Neuronal stem cell (in vitro differentiated cells): Measurements from ENCODE around the gene LRP1B.
A peak's percentile ranks its signal among the peaks of the same experiment; 100 is the strongest.

ENCODE experiments used
- DNase-seq: peaks from one replicate; pipeline ENCODE4 v3.0.0-alpha.2; 2013; ENCODE audit warnings: low spot score
- H2AFZ ChIP-seq: one replicate; pipeline ENCODE4 v1.6.1; 2013; ENCODE audit warnings: mild to moderate bottlenecking, low read length, inconsistent platforms
- H2AK5ac ChIP-seq: 2 replicates; pipeline ENCODE4 v1.6.1; 2013; ENCODE audit warnings: low read depth, mild to moderate bottlenecking, inconsistent platforms, low read length, moderate library complexity, mixed read lengths
- H2BK120ac ChIP-seq: 2 replicates; pipeline ENCODE4 v1.6.1; 2013; ENCODE audit warnings: low read depth, mild to moderate bottlenecking, inconsistent platforms, low read length, moderate library complexity, mixed read lengths
- H2BK12ac ChIP-seq: one replicate; pipeline ENCODE4 v1.6.1; 2013; ENCODE audit warnings: low read length, inconsistent platforms
- H2BK15ac ChIP-seq: 2 replicates; pipeline ENCODE4 v1.6.1; 2013; ENCODE audit warnings: mild to moderate bottlenecking, low read length, inconsistent platforms, mixed read lengths
- H2BK5ac ChIP-seq: one replicate; pipeline ENCODE4 v1.6.1; 2013; ENCODE audit warnings: inconsistent platforms, mild to moderate bottlenecking, low read length, moderate library complexity
- H3K14ac ChIP-seq: one replicate; pipeline ENCODE4 v1.6.1; 2013; ENCODE audit warnings: low read length, inconsistent platforms
- H3K18ac ChIP-seq: 2 replicates; pipeline ENCODE4 v1.6.1; 2013; ENCODE audit warnings: low read length, inconsistent platforms
- H3K23ac ChIP-seq: 2 replicates; pipeline ENCODE4 v1.6.1; 2013; ENCODE audit warnings: low read depth, mild to moderate bottlenecking, mixed read lengths, low read length, inconsistent platforms; ENCODE audit not compliant: poor library complexity
- H3K27ac ChIP-seq: replicated peaks from 3 replicates; pipeline ENCODE4 v1.5.1; 2013; ENCODE audit warnings: low read length, inconsistent platforms
- H3K27me3 ChIP-seq, 3 experiments: 2 replicates each; pipeline ENCODE4 v1.6.1; 2013; ENCODE audit warnings: low read length in 3 of 3, mild to moderate bottlenecking in 2 of 3, inconsistent platforms in 1 of 3, low read depth in 1 of 3, mixed read lengths in 1 of 3, moderate library complexity in 1 of 3; ENCODE audit not compliant: control insufficient read depth in 3 of 3, insufficient read depth in 3 of 3
- H3K36me3 ChIP-seq, 2 donors: replicated peaks in 1 of 2; 2 replicates each; pipeline ENCODE4 v1.6.1; 2013; ENCODE audit warnings: low read length in 2 of 2; ENCODE audit not compliant: control insufficient read depth in 2 of 2, insufficient read depth in 2 of 2
- H3K4ac ChIP-seq: 2 replicates; pipeline ENCODE4 v1.6.1; 2013; ENCODE audit warnings: inconsistent platforms, mild to moderate bottlenecking, low read length, moderate library complexity
- H3K4me1 ChIP-seq, 2 donors: 1 replicate in 1 of 2; 2 replicates in 1 of 2; pipeline ENCODE4 v1.6.1; 2013; ENCODE audit warnings: low read length in 2 of 2, low read depth in 1 of 2; ENCODE audit not compliant: control insufficient read depth in 2 of 2, insufficient read depth in 1 of 2
- H3K4me2 ChIP-seq: one replicate; pipeline ENCODE4 v1.6.1; 2013; ENCODE audit warnings: mild to moderate bottlenecking, low read length, inconsistent platforms; ENCODE audit not compliant: insufficient read depth, poor library complexity, severe bottlenecking
- H3K4me3 ChIP-seq, 2 donors: 2 replicates each; pipeline ENCODE4 v1.5.1; 2013; ENCODE audit warnings: low read length in 2 of 2, mild to moderate bottlenecking in 2 of 2, inconsistent platforms in 1 of 2, moderate library complexity in 1 of 2
- H3K79me1 ChIP-seq: one replicate; pipeline ENCODE4 v1.6.1; 2013; ENCODE audit warnings: low read depth, mild to moderate bottlenecking, inconsistent platforms, low read length, moderate library complexity
- H3K9ac ChIP-seq: one replicate; pipeline ENCODE4 v1.6.1; 2013; ENCODE audit warnings: mild to moderate bottlenecking, low read depth, low read length, inconsistent platforms; ENCODE audit not compliant: poor library complexity
- H3K9me3 ChIP-seq, 2 donors: replicated peaks in 1 of 2; 2 replicates each; pipeline versions ENCODE3 to v1.6.1; 2013; ENCODE audit warnings: low read length in 2 of 2, mild to moderate bottlenecking in 2 of 2, inconsistent platforms in 1 of 2, low read depth in 1 of 2, mixed read lengths in 1 of 2, moderate library complexity in 1 of 2; ENCODE audit not compliant: control insufficient read depth in 2 of 2, insufficient read depth in 1 of 2
- H4K8ac ChIP-seq: one replicate; pipeline ENCODE4 v1.6.1; 2013; ENCODE audit warnings: low read depth, mild to moderate bottlenecking, inconsistent platforms, low read length, moderate library complexity
- H4K91ac ChIP-seq: one replicate; pipeline ENCODE4 v1.6.1; 2013; ENCODE audit warnings: low read length, low read depth, mild to moderate bottlenecking, inconsistent platforms; ENCODE audit not compliant: poor library complexity
- WGBS, 2 donors: extraction: QIAGEN DNeasy Blood & Tissue Kit; methylation state at CpG; one replicate each; pipeline ENCODE4 v1.1.7; 2013; ENCODE audit warnings: missing lambda C conversion rate in 2 of 2, mixed read lengths in 1 of 2; ENCODE audit not compliant: insufficient read length in 2 of 2, insufficient replicate concordance in 1 of 2; ENCODE audit errors: extremely low coverage in 2 of 2; 5-methylcytosine and 5-hydroxymethylcytosine counted together

The LRP1B gene

DNA sequence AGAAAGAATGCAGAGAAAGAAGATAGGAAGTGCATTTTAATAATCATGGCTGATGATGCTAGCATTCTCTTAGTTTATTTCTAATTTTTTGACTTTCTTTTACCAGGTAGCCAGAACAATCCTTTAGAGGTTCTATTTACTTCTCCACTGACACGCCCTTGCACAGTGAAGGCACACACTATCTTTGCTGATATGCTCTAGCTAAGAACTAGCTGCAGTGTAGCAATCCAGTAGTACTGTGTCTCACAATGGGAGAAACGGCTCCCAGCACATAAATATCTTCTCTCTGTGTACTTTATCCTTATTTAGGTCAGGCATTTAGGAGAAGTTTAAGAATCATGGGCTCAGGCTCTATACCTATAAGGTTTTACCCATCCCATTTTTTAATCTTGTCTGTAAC, 1005.4 kb downstream of the LRP1B start:
- no peak overlapping the region for H2AK5ac ChIP-seq
- H3K14ac ChIP-seq = no peak overlapping the region
- H4K8ac ChIP-seq = no peak overlapping the region
- H3K27ac ChIP-seq = no peak overlapping the region
- no peaks in the 10 kb centered on the region for H3K27me3 ChIP-seq
- no peak overlapping the region for H3K18ac ChIP-seq
- no peak overlapping the region for H2BK15ac ChIP-seq
- no CpG with 5 or more reads among the region's 2 CpGs for WGBS, 2 donors
- no peak overlapping the region for H3K23ac ChIP-seq
- no peak overlapping the region for H3K4me3 ChIP-seq
- no peak overlapping the region for H2BK12ac ChIP-seq
- no peak overlapping the region for H3K4ac ChIP-seq
- H2BK5ac ChIP-seq = no peak overlapping the region
- no peaks in the 10 kb centered on the region for H3K4me1 ChIP-seq
- no peaks in the 10 kb centered on the region for H3K79me1 ChIP-seq
- H2BK120ac ChIP-seq = no peak overlapping the region
- H3K36me3 ChIP-seq = no peaks in the 10 kb centered on the region
- no peak overlapping the region for H3K9ac ChIP-seq
- DNase-seq = no peak
- no peak overlapping the region for H2AFZ ChIP-seq
- no peak overlapping the region for H4K91ac ChIP-seq
- no peaks in the 10 kb centered on the region for H3K9me3 ChIP-seq
- no peak overlapping the region for H3K4me2 ChIP-seq

DNA sequence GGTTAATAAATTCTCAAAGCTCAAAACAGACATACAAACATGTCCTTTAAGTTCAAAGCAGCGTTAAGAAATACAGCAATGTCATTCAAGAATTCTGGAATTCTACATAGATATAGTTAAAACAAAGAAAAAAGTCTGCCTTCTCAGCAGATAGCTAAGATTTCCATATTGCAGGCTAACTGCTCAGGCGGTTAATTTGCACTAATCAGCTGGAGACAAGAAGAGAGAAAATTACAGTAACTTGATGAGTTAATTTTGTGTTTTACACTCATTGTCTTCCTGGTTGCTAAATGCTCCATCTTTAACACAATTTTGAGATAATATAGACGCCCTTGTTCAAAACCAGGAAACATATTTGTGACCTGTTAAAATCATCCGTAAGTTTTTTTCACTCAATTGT, 1012.0 kb downstream of the LRP1B start:
- no peak for DNase-seq
- Histone ChIP-seq H2BK12ac (no peak overlapping the region), H4K91ac (no peak overlapping the region), H3K4me3 (no peak overlapping the region), H3K36me3 (no peaks in the 10 kb centered on the region), H3K9me3 (no peaks in the 10 kb centered on the region), H3K4me2 (no peak overlapping the region), H3K4ac (no peak overlapping the region), H2BK5ac (no peak overlapping the region), H3K9ac (no peak overlapping the region), H2AK5ac (no peak overlapping the region), H2BK120ac (no peak overlapping the region), H3K23ac (no peak overlapping the region), H2BK15ac (no peak overlapping the region), H4K8ac (no peak overlapping the region), H3K18ac (no peak overlapping the region), H3K79me1 (no peaks in the 10 kb centered on the region), H3K14ac (no peak overlapping the region), H3K4me1 (no peaks in the 10 kb centered on the region), H3K27ac (no peak overlapping the region), H3K27me3 (no peaks in the 10 kb centered on the region), H2AFZ (no peak overlapping the region)
- WGBS, 2 donors = no CpG with 5 or more reads among the region's 4 CpGs

DNA sequence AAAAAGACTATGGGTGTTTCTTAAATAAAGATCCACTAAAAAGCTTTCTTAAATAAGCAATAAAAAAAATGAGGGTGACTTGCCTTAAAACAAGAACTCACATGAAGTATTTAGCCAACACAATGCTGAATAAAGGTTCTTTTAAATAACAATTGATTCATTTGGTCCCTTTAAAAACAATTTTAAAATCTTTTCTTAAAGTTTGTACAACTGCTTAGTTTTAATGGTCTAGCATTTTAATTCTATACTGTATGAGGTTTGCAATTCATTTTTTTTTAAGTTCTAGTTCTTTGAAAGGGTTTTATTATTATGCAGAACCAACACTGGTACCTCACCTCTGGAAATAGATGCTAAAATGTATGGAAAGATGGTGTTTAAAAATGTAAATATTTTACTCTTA, 1017.5 kb downstream of the LRP1B start:
- no peak overlapping the region for H3K23ac ChIP-seq
- H3K4me2 ChIP-seq = no peak overlapping the region
- H3K36me3 ChIP-seq = no peaks in the 10 kb centered on the region
- H3K4me3 ChIP-seq = no peak overlapping the region
- no peak overlapping the region for H2BK5ac ChIP-seq
- H3K79me1 ChIP-seq = no peaks in the 10 kb centered on the region
- H4K8ac ChIP-seq = no peak overlapping the region
- no peaks in the 10 kb centered on the region for H3K4me1 ChIP-seq
- H2AK5ac ChIP-seq = no peak overlapping the region
- H3K18ac ChIP-seq = no peak overlapping the region
- no peak for DNase-seq
- no peak overlapping the region for H3K9ac ChIP-seq
- no peak overlapping the region for H2BK120ac ChIP-seq
- H3K27me3 ChIP-seq = no peaks in the 10 kb centered on the region
- no peak overlapping the region for H3K4ac ChIP-seq
- no peak overlapping the region for H3K14ac ChIP-seq
- H3K9me3 ChIP-seq = no peaks in the 10 kb centered on the region
- no peak overlapping the region for H2BK15ac ChIP-seq
- H4K91ac ChIP-seq = no peak overlapping the region
- no peak overlapping the region for H3K27ac ChIP-seq
- no peak overlapping the region for H2BK12ac ChIP-seq
- no peak overlapping the region for H2AFZ ChIP-seq

DNA sequence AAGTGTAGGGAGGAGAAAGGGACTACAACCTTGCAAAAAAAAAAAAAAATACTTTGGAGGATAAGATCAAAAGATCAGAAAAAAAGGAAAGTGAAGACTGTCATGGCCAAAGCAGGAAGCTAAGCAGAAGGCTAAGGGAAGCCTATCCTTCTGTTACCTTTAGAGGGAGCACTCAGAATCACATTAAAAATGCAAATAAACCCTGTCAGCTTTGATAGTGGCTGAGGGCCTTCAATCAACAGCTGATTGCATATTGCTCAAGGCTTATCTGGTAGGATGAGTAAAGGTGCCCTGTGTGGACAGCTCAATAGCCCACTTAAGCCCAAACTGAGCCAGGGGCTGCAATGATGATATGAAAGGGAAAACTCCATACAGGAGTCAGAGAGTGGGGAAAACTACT, 1021.2 kb downstream of the LRP1B start:
- Histone ChIP-seq H2AK5ac (no peak overlapping the region), H3K9me3 (no peaks in the 10 kb centered on the region), H3K23ac (no peak overlapping the region), H2BK120ac (no peak overlapping the region), H3K4ac (no peak overlapping the region), H4K91ac (no peak overlapping the region), H3K18ac (no peak overlapping the region), H3K4me3 (no peak overlapping the region), H3K4me2 (no peak overlapping the region), H4K8ac (no peak overlapping the region), H3K79me1 (no peaks in the 10 kb centered on the region), H3K14ac (no peak overlapping the region), H3K27me3 (no peaks in the 10 kb centered on the region), H2BK5ac (no peak overlapping the region), H3K27ac (no peak overlapping the region), H3K9ac (no peak overlapping the region), H2BK15ac (no peak overlapping the region), H3K36me3 (no peaks in the 10 kb centered on the region), H2AFZ (no peak overlapping the region), H3K4me1 (peaks cover 0 to 2% of the 10 kb centered on the region in 2 donors), H2BK12ac (no peak overlapping the region)
- peak; percentile 3 for DNase-seq
